Medulla oblongata (tissue), 1 donor: Measurements from ENCODE around the gene KIFC3.

Experiments used
- DNase-seq: peaks from one replicate; pipeline ENCODE4 v3.0.0-alpha.2; 2015; ENCODE audit errors: extremely low spot score

KIFC3 gene

DNA sequence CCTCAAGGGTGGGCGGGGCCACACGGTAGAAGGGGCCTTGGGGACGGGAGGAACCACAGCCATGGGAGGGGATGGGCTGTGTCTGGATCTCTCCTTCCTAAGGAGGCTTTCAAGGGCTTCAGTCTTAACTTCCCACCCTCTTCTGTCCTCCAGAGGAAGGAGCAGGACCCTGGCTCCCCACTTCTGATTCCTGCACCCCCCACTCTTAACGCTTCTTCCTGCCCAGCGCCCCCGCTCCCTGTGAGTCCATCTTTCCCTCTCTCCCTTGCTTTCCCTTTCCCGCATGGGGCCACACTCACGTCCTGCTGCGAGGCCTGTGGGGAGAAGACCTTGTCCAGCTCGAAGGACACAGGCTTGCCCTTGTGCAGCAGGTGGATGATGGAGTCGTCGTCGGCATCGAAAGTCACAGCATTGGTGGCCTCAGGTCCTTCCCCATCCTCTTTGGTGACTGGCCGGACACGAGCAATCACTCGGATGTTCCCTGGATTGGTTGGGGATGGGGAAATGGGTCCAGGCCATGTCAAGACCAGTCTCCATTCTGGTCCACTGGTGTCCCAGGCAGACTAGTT, 37.0 kb downstream of the KIFC3 start:
- no peak for DNase-seq

- no peak for DNase-seq
Measured at GRCh38 chr16:57764341-57765159, 37.7 kb downstream of the KIFC3 start.

DNA sequence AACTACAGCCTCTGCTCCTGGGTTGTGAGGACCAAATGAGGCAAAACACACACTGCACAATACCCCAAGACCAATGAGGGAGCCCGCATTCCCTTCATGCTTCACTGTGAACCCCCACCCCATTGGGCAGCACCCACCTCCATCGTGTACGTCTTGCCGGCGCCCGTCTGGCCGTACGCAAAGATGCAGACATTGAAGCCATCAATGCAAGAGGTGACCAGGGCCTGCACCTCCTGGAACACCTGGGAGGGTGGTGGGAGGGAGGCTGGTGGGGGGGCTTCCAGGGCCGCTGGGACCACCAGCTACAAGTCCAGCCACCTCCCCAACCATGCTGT, 38.3 kb downstream of the KIFC3 start:
- DNase-seq = no peak

DNA sequence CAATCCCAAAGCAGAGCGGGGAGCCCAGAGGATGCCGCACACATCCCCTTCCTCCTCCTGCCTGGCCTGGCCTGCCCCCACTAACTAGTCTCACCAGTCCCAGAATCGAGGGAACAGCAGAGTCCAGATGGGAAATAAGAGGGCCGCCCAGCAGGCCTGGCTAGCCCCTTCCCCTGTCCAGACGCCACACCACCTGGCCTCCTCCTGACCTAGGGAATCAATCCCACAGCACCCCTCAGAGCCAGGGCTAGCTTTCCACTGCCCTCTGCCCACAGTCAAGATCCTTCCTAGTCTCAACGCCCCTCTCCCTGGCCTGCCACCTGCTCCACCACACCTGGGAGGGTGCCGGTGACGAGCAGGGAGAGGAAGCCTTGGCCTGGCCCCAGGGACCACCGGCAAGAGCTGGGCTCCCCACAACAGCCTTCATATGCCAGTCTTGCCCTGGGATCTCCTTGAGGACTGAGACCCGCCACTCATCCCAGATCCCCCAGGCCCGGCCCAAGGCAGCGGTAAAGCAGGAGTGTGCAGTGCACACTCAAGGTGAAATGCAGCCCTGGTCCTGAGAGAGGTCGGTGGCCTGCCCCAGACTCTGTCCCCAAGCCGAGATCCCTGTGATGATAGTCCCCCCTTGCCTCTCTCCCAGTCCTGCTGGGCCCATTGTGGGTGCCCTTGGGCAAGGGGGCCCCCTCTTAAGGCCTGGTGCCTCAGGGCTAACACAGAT, 38.8 kb downstream of the KIFC3 start:
- DNase-seq = no peak

- no peak for DNase-seq
Measured at GRCh38 chr16:57762365-57763040, 39.8 kb downstream of the KIFC3 start.

DNA sequence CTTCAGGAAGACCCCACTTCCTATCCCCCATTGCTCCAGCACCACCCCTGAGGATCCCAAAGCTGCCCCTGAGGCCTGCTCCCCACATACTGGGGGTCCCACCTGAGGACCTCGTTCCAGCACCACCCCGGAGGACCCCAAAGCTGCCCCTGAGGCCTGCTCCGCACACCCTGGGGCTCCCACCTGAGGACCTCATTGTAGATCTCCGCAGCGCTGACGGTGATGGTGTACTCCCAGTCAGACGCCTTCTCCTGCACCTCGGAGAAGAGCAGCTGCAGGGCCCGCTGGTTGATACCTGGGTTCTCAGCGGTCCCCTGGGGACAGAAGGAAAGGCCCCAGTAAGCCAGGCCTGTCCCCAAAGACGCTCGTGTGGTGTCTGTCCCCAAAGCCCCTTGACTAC, 40.3 kb downstream of the KIFC3 start:
- DNase-seq = no peak

GRCh38 chr16:57761301-57761700, 41.0 kb downstream of the KIFC3 start:
- no peak for DNase-seq

GRCh38 chr16:57760357-57761160, 41.7 kb downstream of the KIFC3 start:
- no peak for DNase-seq

DNA sequence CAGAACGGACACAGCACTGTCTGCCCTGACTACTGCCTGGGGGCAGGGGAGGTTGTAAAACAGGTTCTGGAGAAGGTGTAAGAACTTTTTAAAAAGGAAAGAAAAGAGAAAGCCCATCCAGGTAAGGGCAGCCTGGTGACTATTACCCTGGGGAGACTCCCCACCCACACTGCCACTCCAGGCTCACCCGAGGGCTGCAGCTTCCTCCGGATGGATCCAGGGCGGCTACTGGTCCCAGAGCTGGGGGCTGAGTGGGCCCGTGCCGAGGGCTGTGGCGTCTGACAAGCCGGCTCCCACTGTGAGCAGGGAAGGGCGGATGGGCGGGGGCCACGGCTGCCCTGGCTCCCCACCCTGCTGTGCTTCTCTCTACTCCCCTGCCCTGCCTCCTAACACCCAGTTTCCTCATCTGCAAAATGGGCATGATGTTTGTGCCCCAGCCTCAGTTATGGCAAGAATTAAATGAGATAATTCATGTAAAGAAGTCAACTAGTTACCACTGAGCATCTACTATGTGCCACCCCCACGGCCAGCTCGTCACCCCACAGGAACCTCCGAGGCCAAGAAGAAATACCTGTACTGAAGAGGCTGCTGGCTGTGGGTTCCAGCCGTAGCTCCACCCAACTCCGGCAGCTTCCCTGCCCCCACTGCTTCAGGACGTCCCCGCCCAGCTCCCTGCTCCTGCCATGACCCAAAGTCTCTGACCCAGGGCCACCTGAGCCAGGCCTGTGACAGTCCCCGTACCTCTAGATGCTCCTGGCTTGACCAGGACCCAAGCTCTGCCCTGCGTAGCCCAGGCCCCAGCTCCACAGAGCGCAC, 42.5 kb downstream of the KIFC3 start:
- DNase-seq = no peak

DNA sequence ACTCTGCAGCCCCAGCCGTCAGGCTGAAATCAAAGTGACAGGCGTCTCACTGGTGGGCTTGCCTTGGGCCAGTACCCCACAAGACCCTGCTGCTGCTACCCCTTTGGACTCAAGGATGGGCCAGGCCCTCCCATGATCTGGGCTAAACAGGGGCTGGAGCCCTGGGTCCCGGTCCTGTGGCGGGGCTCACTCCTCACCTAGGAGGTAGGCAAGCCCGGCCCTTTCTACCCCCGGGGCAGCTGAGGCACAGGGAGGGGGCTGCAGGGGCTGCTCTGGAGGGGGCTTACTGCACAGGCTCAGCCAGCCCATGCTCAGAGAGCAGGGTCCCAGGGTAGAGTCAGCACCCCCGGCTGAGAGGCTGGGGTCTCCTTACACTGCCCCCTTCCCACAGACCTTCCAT, 43.2 kb downstream of the KIFC3 start:
- DNase-seq = no peak

DNA sequence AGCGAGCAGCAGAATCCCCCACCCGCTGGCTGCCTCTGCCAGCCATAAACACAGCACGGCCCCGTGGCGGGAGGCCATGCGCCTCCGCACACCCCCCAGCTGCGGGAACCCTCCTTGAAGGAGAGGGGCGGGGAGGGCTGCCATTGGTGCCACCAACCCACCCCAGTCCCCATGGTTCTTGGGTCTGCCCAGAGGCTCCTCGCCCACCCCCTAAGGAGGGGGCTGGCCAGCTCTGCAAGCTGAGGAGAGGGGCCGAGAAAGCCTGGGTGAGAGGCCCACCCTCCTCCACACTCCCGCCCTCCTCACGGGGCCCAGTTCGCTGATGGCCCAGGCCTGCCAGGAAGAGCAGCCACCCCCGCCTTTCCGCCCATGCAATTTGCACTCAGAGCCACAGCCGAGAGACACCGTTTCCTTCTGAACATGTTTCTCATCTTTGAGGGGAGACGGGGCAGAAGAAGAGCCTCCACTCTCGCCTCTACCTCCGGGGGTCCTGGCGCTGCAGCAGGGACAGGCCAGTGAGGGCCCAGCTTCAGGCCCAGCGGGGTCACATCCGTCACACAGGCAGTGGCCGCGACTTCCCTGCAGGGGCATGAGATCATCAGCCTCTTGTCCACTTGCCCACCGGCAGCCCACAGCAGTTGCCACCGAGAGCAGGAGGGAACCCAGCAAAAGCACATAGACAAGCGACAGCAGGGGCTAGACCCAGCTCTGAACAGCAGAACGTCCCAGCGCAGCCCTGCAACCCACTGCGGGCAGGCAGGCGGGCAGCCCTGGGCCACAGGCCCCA, 43.8 kb downstream of the KIFC3 start:
- DNase-seq = no peak

DNA sequence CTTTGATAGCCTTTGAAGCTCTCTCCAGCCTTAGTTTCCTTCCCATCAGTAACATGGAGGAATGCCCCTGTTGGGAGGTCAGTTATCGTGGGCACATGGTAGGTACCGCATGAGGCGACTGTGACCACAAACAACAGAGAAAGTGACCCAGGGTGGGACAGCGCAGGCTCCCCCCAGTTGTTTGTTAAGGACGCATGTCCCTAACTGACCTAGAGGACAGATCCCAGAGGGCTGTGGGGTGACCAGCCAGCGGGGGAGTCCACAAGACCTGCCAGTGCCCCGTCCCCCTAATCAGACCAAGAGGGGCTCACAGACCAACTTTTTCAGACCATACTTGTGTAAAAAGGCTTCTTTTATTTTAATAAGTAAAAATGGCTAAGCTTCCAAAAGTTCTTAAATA, 44.4 kb downstream of the KIFC3 start:
- DNase-seq = no peak

- DNase-seq = peak; percentile 89
Measured at GRCh38 chr16:57757326-57757786, 44.9 kb downstream of the KIFC3 start.

DNA sequence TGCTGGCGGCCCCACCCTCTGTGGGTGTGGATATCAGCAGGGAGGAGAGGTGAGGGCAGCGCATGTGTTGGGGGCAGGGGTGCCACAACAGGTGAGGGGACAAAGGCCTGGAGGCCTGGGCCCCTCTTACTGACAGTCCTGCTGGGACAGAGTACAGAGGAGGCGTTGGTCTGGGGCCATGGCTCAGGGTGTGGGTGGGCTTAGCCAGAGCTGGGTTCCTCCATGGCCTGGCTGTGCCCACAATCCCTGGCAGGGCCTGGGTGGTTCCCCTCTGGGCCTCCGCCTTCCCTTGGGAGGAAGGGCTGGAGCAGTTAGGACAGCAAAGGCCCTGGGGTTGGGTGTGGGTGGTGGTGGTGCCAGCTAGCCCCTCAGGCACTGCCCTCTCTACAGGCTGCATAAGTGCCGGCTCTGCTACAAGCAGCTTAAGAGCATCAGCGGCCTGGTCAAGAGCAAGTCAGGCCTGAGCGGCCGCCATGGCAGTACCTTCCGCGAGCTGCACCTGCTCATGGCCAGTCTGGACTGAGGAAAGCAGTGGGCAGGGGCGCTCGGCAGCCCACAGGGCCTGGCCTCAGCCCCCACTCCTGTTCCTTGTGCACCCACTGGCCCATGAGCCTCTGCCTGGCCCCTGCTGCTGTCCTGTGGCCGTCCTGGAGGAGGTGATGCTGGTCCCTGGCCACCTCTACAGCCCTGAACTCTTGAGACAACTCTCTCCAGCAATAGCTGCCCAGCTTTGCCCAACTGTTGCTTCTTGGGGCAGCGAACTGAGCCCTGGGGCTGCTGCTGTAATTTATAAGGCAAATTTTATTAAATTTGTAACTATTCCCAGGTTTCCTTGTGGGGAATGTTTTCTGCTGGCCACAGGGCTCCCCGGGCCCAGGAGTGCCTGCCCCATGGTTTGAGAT, 45.6 kb downstream of the KIFC3 start:
- DNase-seq = no peak

DNA sequence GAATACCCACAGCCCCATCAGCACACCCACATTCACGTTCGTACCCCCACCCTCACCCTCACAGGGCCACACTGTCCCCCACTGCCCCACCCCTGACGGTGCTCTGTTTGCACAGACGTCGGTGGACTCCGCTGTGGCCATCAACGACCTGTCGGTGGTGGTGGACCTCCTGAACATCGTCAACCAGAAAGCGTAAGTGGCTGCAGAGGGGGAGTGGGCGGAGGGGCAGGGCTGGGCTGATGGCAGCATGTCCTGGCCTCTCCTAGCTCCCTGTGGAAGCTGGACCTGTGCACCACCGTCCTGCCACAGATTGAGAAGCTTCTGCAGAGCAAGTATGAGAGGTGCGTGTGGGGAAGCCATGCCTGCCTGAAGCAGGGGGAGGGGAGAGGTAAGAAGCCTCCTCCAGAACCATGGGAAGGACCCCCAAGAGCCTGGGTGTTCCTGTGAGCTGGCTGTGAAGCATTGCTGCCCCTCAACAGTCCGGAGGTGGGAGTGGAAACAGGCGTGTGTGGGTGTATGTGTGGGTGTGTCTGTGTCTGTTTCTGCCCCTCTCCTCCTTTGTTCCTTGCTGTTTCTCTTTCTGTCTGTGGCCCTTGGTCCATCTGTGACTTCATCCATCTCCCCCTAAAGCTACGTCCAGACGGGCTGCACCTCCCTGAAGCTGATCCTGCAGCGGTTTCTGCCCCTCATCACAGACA, 46.4 kb downstream of the KIFC3 start:
- no peak for DNase-seq

DNA sequence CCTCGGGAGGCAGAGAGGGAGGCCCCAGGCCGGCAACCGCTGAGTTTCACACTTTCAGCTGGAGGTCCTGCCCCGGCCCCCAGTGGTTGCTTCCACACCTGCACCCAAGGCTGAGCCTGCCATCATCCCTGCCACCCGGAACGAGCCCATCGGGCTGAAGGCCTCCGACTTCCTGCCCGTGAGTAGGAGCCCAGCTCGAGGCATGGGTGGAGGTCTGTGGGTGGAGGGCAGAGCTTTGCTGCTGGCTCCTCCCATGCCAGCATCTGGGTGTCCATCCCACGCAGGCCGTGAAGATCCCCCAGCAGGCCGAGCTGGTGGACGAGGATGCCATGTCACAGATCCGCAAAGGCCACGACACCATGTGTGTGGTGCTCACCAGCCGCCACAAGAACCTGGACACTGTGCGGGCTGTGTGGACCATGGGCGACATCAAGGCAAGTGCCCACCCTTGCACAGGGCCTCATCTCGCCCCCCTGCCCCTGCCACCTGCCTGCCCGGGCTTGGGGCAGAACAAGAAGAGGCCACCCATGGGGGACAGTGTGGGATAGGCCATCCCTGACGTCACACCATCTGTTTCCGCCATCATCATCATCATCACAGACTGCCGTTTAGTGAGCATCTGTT, 47.1 kb downstream of the KIFC3 start:
- DNase-seq = no peak

- DNase-seq = no peak
Measured at GRCh38 chr16:57754354-57755060, 47.8 kb downstream of the KIFC3 start.
